ENCODE data around the gene PTGS2.

GRCh38 chr1:186700722-186701121, 20.5 kb upstream of the PTGS2 start:
- TF ChIP-seq SIN3A (IDR thresholded peaks at IDR 0.05; ENCODE audit: borderline replicate concordance, insufficient read depth, low read length): no peak
- TF ChIP-seq POLR2AphosphoS5 (IDR thresholded peaks at IDR 0.05; ENCODE audit: low read depth, low read length): no peak
- no peak for TF ChIP-seq REST (IDR thresholded peaks at IDR 0.05; ENCODE audit: insufficient read depth in 1 of 2, low read depth in 2 of 2, low read length in 2 of 2)
